Endothelial cell of umbilical vein (primary cell): ENCODE data around the gene SPTSSA. TPM values are rescaled to one million over a fixed set of nuclear protein-coding genes. Genes with fewer than 3 reads are reported as not detected.

Source experiments
- BruUV-seq: library from RNA; stranded (reverse); fragments of 400-500 nt; replicated peaks from 2 replicates; lab custom pipeline; 2021; lab: Mats Ljungman, UMichigan
- CTCF ChIA-PET: fragments of 300-600, 350-600 bp; sonication (Branson Sonifier 250); formaldehyde crosslinking; loops from one replicate; lab custom pipeline; 2021; ENCODE audit warnings: antibody characterized with exemption, inconsistent platforms; lab: Charles Lee
- POLR2A ChIA-PET: fragments of 300-600, 350-600 bp; sonication (Branson Sonifier 250); formaldehyde crosslinking; loops from one replicate; lab custom pipeline; 2021; ENCODE audit warnings: antibody characterized with exemption, inconsistent platforms; lab: Charles Lee
- DNase-seq: peaks from one replicate; pipeline ENCODE4 v3.0.0-alpha.2; 2011; ENCODE audit warnings: low read depth, low spot score
- FAIRE-seq: peaks from 2 replicates; lab custom pipeline; 2011; peaks lifted over from hg19 to GRCh38; lab: Jason Lieb, UNC
- H2AFZ ChIP-seq: 2 replicates; pipeline ENCODE4 v1.6.0; 2012; ENCODE audit warnings: low read depth, low read length, control low read depth, inconsistent platforms
- H3K27ac ChIP-seq: 2 replicates; pipeline ENCODE4 v1.5.1; 2011; ENCODE audit warnings: low read depth, mild to moderate bottlenecking, control low read depth, low read length, moderate library complexity; ENCODE audit not compliant: insufficient read depth
- H3K27me3 ChIP-seq, 2 experiments: 2 replicates each; pipeline versions ENCODE4 v1.6.0 to v1.6.1; 2011; ENCODE audit warnings: low read length in 2 of 2, mixed read lengths in 1 of 2; ENCODE audit not compliant: control insufficient read depth in 2 of 2, insufficient read depth in 2 of 2
- H3K36me3 ChIP-seq, 2 experiments: 2 replicates in 1 of 2; 3 replicates in 1 of 2; pipeline ENCODE4 v1.5.1; 2011; ENCODE audit warnings: low read length in 2 of 2, mild to moderate bottlenecking in 1 of 2, moderate library complexity in 1 of 2; ENCODE audit not compliant: control insufficient read depth in 2 of 2, insufficient read depth in 2 of 2; ENCODE audit errors: extremely low read depth in 1 of 2
- H3K4me1 ChIP-seq: 3 replicates; pipeline ENCODE4 v1.5.1; 2011; ENCODE audit warnings: mild to moderate bottlenecking, low read length; ENCODE audit not compliant: control insufficient read depth, insufficient read depth; ENCODE audit errors: extremely low read depth
- H3K4me2 ChIP-seq: 2 replicates; pipeline ENCODE4 v1.6.1; 2011; ENCODE audit warnings: low read length, control low read depth, mixed read lengths; ENCODE audit not compliant: insufficient read depth
- H3K4me3 ChIP-seq, 3 experiments: fragments of 200-600 bp in 1 of 3; sonication (generic), shearing (Covaris generic) in 1 of 3; replicated peaks in 1 of 3; 2 replicates each; pipeline ENCODE4 v1.5.1; 2011 to 2016; ENCODE audit warnings: control low read depth in 3 of 3, low read length in 3 of 3, mild to moderate bottlenecking in 2 of 3, inconsistent platforms in 1 of 3, low read depth in 1 of 3, moderate library complexity in 1 of 3; ENCODE audit not compliant: insufficient read depth in 1 of 3
- H3K79me2 ChIP-seq: 2 replicates; pipeline ENCODE4 v1.6.0; 2012; ENCODE audit warnings: low read length, inconsistent platforms; ENCODE audit not compliant: control insufficient read depth, insufficient read depth
- H3K9ac ChIP-seq: replicated peaks from 2 replicates; pipeline ENCODE3; 2011; ENCODE audit warnings: low read length, control low read depth; ENCODE audit not compliant: insufficient read depth; ENCODE audit errors: extremely low read depth
- H3K9me1 ChIP-seq: replicated peaks from 3 replicates; pipeline ENCODE4 v1.6.0; 2011; ENCODE audit warnings: mild to moderate bottlenecking, low read length; ENCODE audit not compliant: control insufficient read depth, insufficient read depth; ENCODE audit errors: extremely low read depth
- H3K9me3 ChIP-seq: replicated peaks from 2 replicates; pipeline ENCODE4 v1.5.1; 2012; ENCODE audit warnings: low read length, inconsistent platforms; ENCODE audit not compliant: control insufficient read depth, insufficient read depth
- H4K20me1 ChIP-seq: replicated peaks from 2 replicates; pipeline ENCODE3; 2011; ENCODE audit warnings: mild to moderate bottlenecking, low read length; ENCODE audit not compliant: control insufficient read depth, insufficient read depth; ENCODE audit errors: extremely low read depth
- CTCF ChIP-seq, 2 donors: IDR thresholded peaks; 1 replicate in 1 of 2; 2 replicates in 1 of 2; pipeline ENCODE4 v1.5.1; 2011; ENCODE audit warnings: low read length in 2 of 2, mild to moderate bottlenecking in 2 of 2, moderate library complexity in 2 of 2, control low read depth in 1 of 2, inconsistent platforms in 1 of 2, low read depth in 1 of 2; ENCODE audit not compliant: insufficient read depth in 1 of 2; ENCODE audit errors: extremely low read depth in 1 of 2
- GATA2 ChIP-seq: IDR thresholded peaks from 2 replicates; pipeline ENCODE4 v1.7.0; 2011; ENCODE audit warnings: low read depth, mild to moderate bottlenecking, moderate library complexity, mixed read lengths, low read length; ENCODE audit not compliant: insufficient read length, insufficient read depth
- dilution Hi-C: fragments of 300-500 bp; cut with MboI; formaldehyde crosslinking; loops from one replicate; pipeline ENCODE4 v1.15.0; 2019; ENCODE audit warnings: low sequenced_read_pairs; ENCODE audit not compliant: extremely low pct_ligation_motif_present
- intact Hi-C: fragments of 100-400 bp; cut with micrococcal nuclease; formaldehyde crosslinking; loops from one replicate; pipeline ENCODE4 v1.10.0; 2022
- polyA plus RNA-seq, 4 experiments: library from polyadenylated mRNA; depleted of rRNA in 3 of 4; stranded (reverse) in 3 of 4; unstranded in 1 of 4; fragments of >200 nt; gene quantifications; 2 replicates each; pipeline versions ENCODE4 v1.2.1 to v1.2.3, GENCODE V29; 2011 to 2012; ENCODE audit warnings: missing spikeins in 1 of 4
- total RNA-seq: library from RNA; stranded (reverse); gene quantifications from 2 replicates; pipeline ENCODE4 v1.2.3, GENCODE V29; 2021

SPTSSA gene
- total and polyA plus RNA-seq, 2 donors (not counting 3 experiments of a cell fraction or from before 2014, with no cell fraction given) = 21.3 to 24.3 TPM

- Histone ChIP-seq H3K9ac (no peak overlapping the region), H3K27me3 (no peaks in the 10 kb centered on the region), H3K4me1 (peaks cover 25% of the 10 kb centered on the region), H3K4me3 (no peak overlapping the region), H3K9me1 (no peaks in the 10 kb centered on the region), H3K36me3 (no peaks in the 10 kb centered on the region), H3K27ac (no peak overlapping the region), H3K4me2 (no peak overlapping the region), H3K9me3 (no peaks in the 10 kb centered on the region), H4K20me1 (no peaks in the 10 kb centered on the region), H2AFZ (no peak overlapping the region), H3K79me2 (no peaks in the 10 kb centered on the region)
- dilution Hi-C loops (no loop called here), intact Hi-C loops (loop anchor here (1.0 kb wide), 1 partner anchor 168 kb away; no protein-coding TSS in a partner anchor)
- BruUV-seq = no TSS peak
- DNase-seq (peak; percentile 6), FAIRE-seq (no peak)
- POLR2A ChIA-PET = no interaction called here
- TF ChIP-seq GATA2 (no peak), CTCF (IDR thresholded peaks at IDR 0.05; ENCODE audit: extremely low read depth in 1 of 2, insufficient read depth in 1 of 2, low read depth in 1 of 2, low read length in 2 of 2) (peak in 1 of 2 donors; percentile 23)
- CTCF ChIA-PET = interaction anchor here (1.0 to 2.5 kb wide), 3 partner anchors 134 to 176 kb away, joined by 4 to 27 read pairs (median 6); no protein-coding TSS in a partner anchor
Measured at GRCh38 chr14:34498684-34499412, 36.8 kb upstream of the SPTSSA start.
